ENCODE data around the gene PDCD2. TPM values are rescaled to one million over a fixed set of nuclear protein-coding genes. Genes with fewer than 3 reads are reported as not detected.
"Not testable (repeated sequence)": the region's sequence is repeated elsewhere in the genome, so short reads cannot be mapped to it uniquely, and the experiment has no call there.

PDCD2 gene
- 67.7 TPM for polyA plus RNA-seq
- long read RNA-seq, donor 1, transcript PDCD2-208 (6 exons, 3,378 nt) = major isoform, 5 of 21 reads
- long read RNA-seq, donor 1, partial matches to known transcripts = 5 of 21 reads
- long read RNA-seq, donor 1, other reads (novel, unspliced or antisense) = 0 of 21 reads
- long read RNA-seq, donor 2, transcript PDCD2-208 (6 exons, 3,378 nt) = major isoform, 18 of 32 reads
- long read RNA-seq, donor 2, transcript PDCD2-215 (4 exons, 1,287 nt) = minor isoform, 5 of 32 reads
- long read RNA-seq, donor 2, transcript PDCD2-214 (6 exons, 900 nt) = minor isoform, 5 of 32 reads
- long read RNA-seq, donor 2, partial matches to known transcripts = 0 of 32 reads
- long read RNA-seq, donor 2, other reads (novel, unspliced or antisense) = 0 of 32 reads
- long read RNA-seq, donor 3, transcript PDCD2-208 (6 exons, 3,378 nt) = major isoform, 30 of 51 reads
- long read RNA-seq, donor 3, transcript PDCD2-215 (4 exons, 1,287 nt) = minor isoform, 9 of 51 reads
- long read RNA-seq, donor 3, partial matches to known transcripts = 0 of 51 reads
- long read RNA-seq, donor 3, other reads (novel, unspliced or antisense) = 0 of 51 reads
- long read RNA-seq, donor 4, partial matches to known transcripts = 0 of 4 reads
- long read RNA-seq, donor 4, other reads (novel, unspliced or antisense) = 0 of 4 reads
- long read RNA-seq, donor 5, transcript PDCD2-208 (6 exons, 3,378 nt) = major isoform, 9 of 12 reads
- long read RNA-seq, donor 5, partial matches to known transcripts = 0 of 12 reads
- long read RNA-seq, donor 5, other reads (novel, unspliced or antisense) = 0 of 12 reads
- long read RNA-seq, donor 6, transcript PDCD2-208 (6 exons, 3,378 nt) = major isoform, 22 of 40 reads
- long read RNA-seq, donor 6, partial matches to known transcripts = 5 of 40 reads
- long read RNA-seq, donor 6, other reads (novel, unspliced or antisense) = 0 of 40 reads
- long read RNA-seq, donor 7, transcript PDCD2-208 (6 exons, 3,378 nt) = major isoform, 8 of 11 reads
- long read RNA-seq, donor 7, partial matches to known transcripts = 0 of 11 reads
- long read RNA-seq, donor 7, other reads (novel, unspliced or antisense) = 0 of 11 reads
- long read RNA-seq, donor 8, transcript PDCD2-208 (6 exons, 3,378 nt) = major isoform, 20 of 36 reads
- long read RNA-seq, donor 8, transcript PDCD2-215 (4 exons, 1,287 nt) = minor isoform, 9 of 36 reads
- long read RNA-seq, donor 8, partial matches to known transcripts = 0 of 36 reads
- long read RNA-seq, donor 8, other reads (novel, unspliced or antisense) = 0 of 36 reads
- long read RNA-seq, donor 9, transcript PDCD2-215 (4 exons, 1,287 nt) = minor isoform, 5 of 28 reads
- long read RNA-seq, donor 9, transcript PDCD2-208 (6 exons, 3,378 nt) = major isoform, 18 of 28 reads
- long read RNA-seq, donor 9, partial matches to known transcripts = 0 of 28 reads
- long read RNA-seq, donor 9, other reads (novel, unspliced or antisense) = 0 of 28 reads
- long read RNA-seq, donor 10, transcript PDCD2-208 (6 exons, 3,378 nt) = major isoform, 22 of 34 reads
- long read RNA-seq, donor 10, partial matches to known transcripts = 0 of 34 reads
- long read RNA-seq, donor 10, other reads (novel, unspliced or antisense) = 0 of 34 reads
- long read RNA-seq, donor 11, transcript PDCD2-208 (6 exons, 3,378 nt) = major isoform, 15 of 25 reads
- long read RNA-seq, donor 11, partial matches to known transcripts = 6 of 25 reads
- long read RNA-seq, donor 11, other reads (novel, unspliced or antisense) = 0 of 25 reads

GRCh38 chr6:170584181-170584953, at the start of gene PDCD2:
PDCD2 (minus strand) TSS chr6:170584637; CDS start chr6:170584581, 56 bp downstream.
- H3K27me3 ChIP-seq (ENCODE audit: control insufficient read depth, insufficient read depth, low read length) = no peaks in the 10 kb centered on the region
- H3K9me3 ChIP-seq (ENCODE audit: control insufficient read depth, low read depth, low read length) = no peaks in the 10 kb centered on the region
- peaks cover 4% of the 10 kb centered on the region for H3K4me1 ChIP-seq (ENCODE audit: control insufficient read depth, insufficient read depth, low read length)
- DNase-seq = peak; percentile 91 to 95
- no CpG with 5 or more reads among the region's 81 CpGs for WGBS (ENCODE audit: insufficient coverage, low lambda C conversion rate)
- H3K4me3 ChIP-seq (ENCODE audit: low read length) = peak within 1 kb of the TSS; percentile 69
- peak within 1 kb of the TSS; percentile 85 for H3K27ac ChIP-seq (ENCODE audit: low read length)
- peaks cover 16% of the 10 kb centered on the region for H3K36me3 ChIP-seq (ENCODE audit: control insufficient read depth, insufficient read depth, low read length)

- not testable (repeated sequence) for H3K27me3 ChIP-seq (ENCODE audit: control insufficient read depth, insufficient read depth, low read length); H3K4me3 ChIP-seq (ENCODE audit: low read length); H3K9me3 ChIP-seq (ENCODE audit: control insufficient read depth, low read depth, low read length); H3K4me1 ChIP-seq (ENCODE audit: control insufficient read depth, insufficient read depth, low read length); DNase-seq; H3K27ac ChIP-seq (ENCODE audit: low read length); H3K36me3 ChIP-seq (ENCODE audit: control insufficient read depth, insufficient read depth, low read length)
- no CpG with 5 or more reads among the region's 1 CpG for WGBS (ENCODE audit: insufficient coverage, low lambda C conversion rate)
These were observed 31.6 kb upstream of the PDCD2 start for GRCh38 chr6:170616020-170616554.

- H3K27me3 ChIP-seq (ENCODE audit: control insufficient read depth, insufficient read depth, low read length); H3K36me3 ChIP-seq (ENCODE audit: control insufficient read depth, insufficient read depth, low read length); H3K4me3 ChIP-seq (ENCODE audit: low read length); H3K27ac ChIP-seq (ENCODE audit: low read length); DNase-seq; H3K4me1 ChIP-seq (ENCODE audit: control insufficient read depth, insufficient read depth, low read length); H3K9me3 ChIP-seq (ENCODE audit: control insufficient read depth, low read depth, low read length): not testable (repeated sequence)
- no CpG with 5 or more reads among the region's 55 CpGs for WGBS (ENCODE audit: insufficient coverage, low lambda C conversion rate)
These were observed 27.9 kb upstream of the PDCD2 start for GRCh38 chr6:170612256-170612804.

GRCh38 chr6:170609225-170609624, 24.8 kb upstream of the PDCD2 start:
- DNase-seq = not testable (repeated sequence)
- WGBS (ENCODE audit: insufficient coverage, low lambda C conversion rate) = no CpG with 5 or more reads among the region's 8 CpGs

GRCh38 chr6:170605574-170606259, 21.3 kb upstream of the PDCD2 start:
- no CpG with 5 or more reads among the region's 6 CpGs for WGBS (ENCODE audit: insufficient coverage, low lambda C conversion rate)
- Histone ChIP-seq H3K9me3 (ENCODE audit: control insufficient read depth, low read depth, low read length) (no peaks in the 10 kb centered on the region), H3K27me3 (ENCODE audit: control insufficient read depth, insufficient read depth, low read length) (peaks cover 16% of the 10 kb centered on the region), H3K36me3 (ENCODE audit: control insufficient read depth, insufficient read depth, low read length) (no peaks in the 10 kb centered on the region), H3K4me1 (ENCODE audit: control insufficient read depth, insufficient read depth, low read length) (no peaks in the 10 kb centered on the region), H3K27ac (ENCODE audit: low read length) (no peak overlapping the region), H3K4me3 (ENCODE audit: low read length) (no peak overlapping the region)
- DNase-seq = no peak

More at GRCh38 chr6:170609225-170609624, 24.8 kb upstream of the PDCD2 start:
- not testable (repeated sequence) for H3K4me1 ChIP-seq (ENCODE audit: control insufficient read depth, insufficient read depth, low read length); H3K4me3 ChIP-seq (ENCODE audit: low read length); H3K9me3 ChIP-seq (ENCODE audit: control insufficient read depth, low read depth, low read length); H3K36me3 ChIP-seq (ENCODE audit: control insufficient read depth, insufficient read depth, low read length); H3K27ac ChIP-seq (ENCODE audit: low read length)
- H3K27me3 ChIP-seq (ENCODE audit: control insufficient read depth, insufficient read depth, low read length) = peaks cover 12% of the 10 kb centered on the region

GRCh38 chr6:170597278-170597677, 12.8 kb upstream of the PDCD2 start:
- DNase-seq = no peak
- no peak overlapping the region for H3K4me3 ChIP-seq (ENCODE audit: low read length)
- no peaks in the 10 kb centered on the region for H3K36me3 ChIP-seq (ENCODE audit: control insufficient read depth, insufficient read depth, low read length)
- H3K27me3 ChIP-seq (ENCODE audit: control insufficient read depth, insufficient read depth, low read length) = no peaks in the 10 kb centered on the region
- no peaks in the 10 kb centered on the region for H3K9me3 ChIP-seq (ENCODE audit: control insufficient read depth, low read depth, low read length)
- H3K4me1 ChIP-seq (ENCODE audit: control insufficient read depth, insufficient read depth, low read length) = no peaks in the 10 kb centered on the region
- no peak overlapping the region for H3K27ac ChIP-seq (ENCODE audit: low read length)

- Histone ChIP-seq H3K4me1 (ENCODE audit: control insufficient read depth, insufficient read depth, low read length) (no peaks in the 10 kb centered on the region), H3K4me3 (ENCODE audit: low read length) (no peak overlapping the region), H3K9me3 (ENCODE audit: control insufficient read depth, low read depth, low read length) (no peaks in the 10 kb centered on the region), H3K36me3 (ENCODE audit: control insufficient read depth, insufficient read depth, low read length) (no peaks in the 10 kb centered on the region), H3K27me3 (ENCODE audit: control insufficient read depth, insufficient read depth, low read length) (no peaks in the 10 kb centered on the region), H3K27ac (ENCODE audit: low read length) (no peak overlapping the region)
- no peak for DNase-seq
These were observed 12.0 kb upstream of the PDCD2 start for GRCh38 chr6:170596426-170596825.

- Histone ChIP-seq H3K27me3 (ENCODE audit: control insufficient read depth, insufficient read depth, low read length) (no peaks in the 10 kb centered on the region), H3K4me3 (ENCODE audit: low read length) (no peak overlapping the region), H3K9me3 (ENCODE audit: control insufficient read depth, low read depth, low read length) (no peaks in the 10 kb centered on the region), H3K27ac (ENCODE audit: low read length) (no peak overlapping the region), H3K4me1 (ENCODE audit: control insufficient read depth, insufficient read depth, low read length) (no peaks in the 10 kb centered on the region), H3K36me3 (ENCODE audit: control insufficient read depth, insufficient read depth, low read length) (no peaks in the 10 kb centered on the region)
- no peak for DNase-seq
- WGBS (ENCODE audit: insufficient coverage, low lambda C conversion rate) = no CpG with 5 or more reads among the region's 1 CpG
These were observed 6.3 kb upstream of the PDCD2 start for GRCh38 chr6:170590725-170591124.
